ENCODE measurements around the gene MATK.

MATK gene

DNA sequence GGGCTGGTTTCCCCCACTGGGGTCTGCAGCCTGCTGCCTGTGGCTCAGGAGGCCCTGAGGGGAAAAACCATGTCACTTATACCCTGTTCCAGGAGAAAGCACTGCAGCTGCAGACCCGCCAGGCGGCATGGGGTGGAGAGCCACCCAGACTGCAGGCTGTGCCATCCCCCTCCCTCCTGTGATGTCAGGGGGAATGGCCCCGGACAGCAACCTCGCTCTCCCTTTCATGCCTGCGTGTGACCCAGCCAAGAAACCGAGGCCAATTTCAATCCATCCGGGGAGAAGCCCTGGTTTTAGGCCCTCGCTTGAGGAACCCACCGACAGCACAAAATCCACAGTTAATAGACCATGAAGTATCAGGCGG lies 37.2 kb upstream of the MATK start:
- Histone ChIP-seq H3K4me2 (ENCODE audit: insufficient read depth, low read length, poor library complexity, severe bottlenecking) (no peak overlapping the region), H3K79me1 (ENCODE audit: low read depth, low read length) (no peaks in the 10 kb centered on the region), H3K27me3 (ENCODE audit: control insufficient read depth in 3 of 3, insufficient read depth in 3 of 3, low read depth in 1 of 3, low read length in 3 of 3) (peaks cover 0 to 23% (median 0%) of the 10 kb centered on the region in 3 experiments), H4K8ac (ENCODE audit: low read depth, low read length) (no peak overlapping the region), H3K27ac (replicated peaks; ENCODE audit: low read length) (no peak overlapping the region), H3K4ac (ENCODE audit: low read length) (no peak overlapping the region), H2BK15ac (ENCODE audit: low read length) (no peak overlapping the region), H2AK5ac (ENCODE audit: low read depth, low read length) (no peak overlapping the region), H3K9me3 (replicated peaks in 1 of 2; ENCODE audit: control insufficient read depth in 2 of 2, insufficient read depth in 1 of 2, low read depth in 1 of 2, low read length in 2 of 2) (no peaks in the 10 kb centered on the region), H2BK12ac (ENCODE audit: low read length) (no peak overlapping the region), H3K36me3 (replicated peaks in 1 of 2; ENCODE audit: control insufficient read depth in 2 of 2, insufficient read depth in 2 of 2, low read length in 2 of 2) (no peaks in the 10 kb centered on the region), H3K23ac (ENCODE audit: low read depth, low read length, poor library complexity) (peak overlapping the region; percentile 80), H2BK120ac (ENCODE audit: low read depth, low read length) (no peak overlapping the region), H3K4me1 (ENCODE audit: control insufficient read depth in 2 of 2, insufficient read depth in 1 of 2, low read depth in 1 of 2, low read length in 2 of 2) (peaks cover 0 to 2% of the 10 kb centered on the region in 2 donors), H4K91ac (ENCODE audit: low read depth, low read length, poor library complexity) (no peak overlapping the region), H3K18ac (ENCODE audit: low read length) (peak overlapping the region; percentile 17), H3K14ac (ENCODE audit: low read length) (no peak overlapping the region), H3K4me3 (ENCODE audit: low read length in 2 of 2) (no peak overlapping the region), H2BK5ac (ENCODE audit: low read length) (peak overlapping the region; percentile 11), H2AFZ (ENCODE audit: low read length) (no peak overlapping the region), H3K9ac (ENCODE audit: low read depth, low read length, poor library complexity) (no peak overlapping the region)
- no CpG with 5 or more reads among the region's 10 CpGs for WGBS, 2 donors (ENCODE audit: extremely low coverage in 2 of 2, insufficient read length in 2 of 2, insufficient replicate concordance in 1 of 2)
- no peak for DNase-seq (ENCODE audit: low spot score)

DNA sequence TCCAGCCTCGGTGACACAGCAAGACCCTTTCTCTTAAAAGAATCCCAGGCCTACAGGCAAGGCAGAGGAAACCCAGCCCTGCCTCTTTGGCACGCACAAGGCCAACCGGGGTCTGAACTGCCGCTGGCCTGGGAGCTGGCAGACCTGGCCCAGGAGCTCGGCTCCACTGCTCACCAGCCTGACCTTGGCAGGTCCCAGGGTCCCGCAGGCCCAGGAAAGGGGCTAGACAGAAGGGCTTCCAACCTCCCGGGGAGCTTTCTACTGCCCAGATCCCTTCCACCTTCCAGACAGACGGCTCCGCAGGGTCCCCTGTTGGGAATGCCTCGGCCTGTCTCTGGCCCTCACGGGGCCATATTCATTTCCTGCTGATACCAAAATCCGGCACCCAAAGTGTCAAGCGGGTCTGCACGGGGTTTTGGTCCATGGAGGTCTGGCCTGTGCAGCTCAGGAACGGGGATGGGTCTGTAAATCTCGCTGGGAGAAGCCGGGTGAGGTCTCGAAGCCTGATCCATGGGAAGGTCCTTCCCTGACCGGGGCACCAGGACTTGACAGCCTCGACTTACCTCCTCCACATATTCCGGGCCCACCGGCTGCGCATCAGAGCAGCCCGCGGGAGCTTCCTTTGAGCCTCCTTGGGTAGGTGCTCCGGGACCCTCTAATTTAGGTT lies 36.6 kb upstream of the MATK start:
- Histone ChIP-seq H3K14ac (ENCODE audit: low read length) (no peak overlapping the region), H3K27me3 (ENCODE audit: control insufficient read depth in 3 of 3, insufficient read depth in 3 of 3, low read depth in 1 of 3, low read length in 3 of 3) (peaks cover 0 to 23% (median 0%) of the 10 kb centered on the region in 3 experiments), H3K36me3 (replicated peaks in 1 of 2; ENCODE audit: control insufficient read depth in 2 of 2, insufficient read depth in 2 of 2, low read length in 2 of 2) (no peaks in the 10 kb centered on the region), H3K9me3 (replicated peaks in 1 of 2; ENCODE audit: control insufficient read depth in 2 of 2, insufficient read depth in 1 of 2, low read depth in 1 of 2, low read length in 2 of 2) (no peaks in the 10 kb centered on the region), H2BK120ac (ENCODE audit: low read depth, low read length) (no peak overlapping the region), H3K79me1 (ENCODE audit: low read depth, low read length) (no peaks in the 10 kb centered on the region), H2BK15ac (ENCODE audit: low read length) (no peak overlapping the region), H3K9ac (ENCODE audit: low read depth, low read length, poor library complexity) (no peak overlapping the region), H4K8ac (ENCODE audit: low read depth, low read length) (no peak overlapping the region), H2BK12ac (ENCODE audit: low read length) (no peak overlapping the region), H3K4me1 (ENCODE audit: control insufficient read depth in 2 of 2, insufficient read depth in 1 of 2, low read depth in 1 of 2, low read length in 2 of 2) (peaks cover 0 to 3% of the 10 kb centered on the region in 2 donors), H4K91ac (ENCODE audit: low read depth, low read length, poor library complexity) (no peak overlapping the region), H2AFZ (ENCODE audit: low read length) (no peak overlapping the region), H3K18ac (ENCODE audit: low read length) (no peak overlapping the region), H2BK5ac (ENCODE audit: low read length) (peak overlapping the region; percentile 11), H3K4me3 (ENCODE audit: low read length in 2 of 2) (no peak overlapping the region), H2AK5ac (ENCODE audit: low read depth, low read length) (peak overlapping the region; percentile 63), H3K27ac (replicated peaks; ENCODE audit: low read length) (no peak overlapping the region), H3K4me2 (ENCODE audit: insufficient read depth, low read length, poor library complexity, severe bottlenecking) (no peak overlapping the region), H3K4ac (ENCODE audit: low read length) (peak overlapping the region; percentile 23), H3K23ac (ENCODE audit: low read depth, low read length, poor library complexity) (no peak overlapping the region)
- WGBS, 2 donors (ENCODE audit: extremely low coverage in 2 of 2, insufficient read length in 2 of 2, insufficient replicate concordance in 1 of 2), result no CpG with 5 or more reads among the region's 26 CpGs
- DNase-seq (ENCODE audit: low spot score), result no peak

DNA sequence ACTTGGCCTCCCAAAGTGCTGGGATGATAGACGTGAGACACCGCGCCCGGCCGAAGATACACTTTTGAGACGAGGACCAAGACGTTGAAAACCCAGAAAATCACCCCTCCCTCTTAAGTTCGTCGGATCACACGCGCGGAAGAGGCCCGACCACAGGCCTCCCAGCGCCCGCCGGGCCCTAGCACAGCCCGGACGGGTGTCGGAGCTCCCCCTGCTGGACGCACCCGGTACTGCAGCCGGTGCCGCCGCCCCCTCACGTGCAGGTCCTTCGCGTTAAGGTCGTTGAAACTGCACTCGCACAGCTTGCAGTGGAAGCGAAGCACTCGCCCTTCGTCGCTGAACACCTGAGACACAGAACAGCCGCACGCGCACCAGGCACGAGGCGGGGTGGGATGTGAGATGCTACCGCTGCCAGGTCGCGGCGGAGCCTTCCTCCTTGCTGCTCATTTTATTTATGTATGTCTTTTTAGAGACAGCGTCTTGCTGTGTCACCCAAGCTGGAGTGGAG lies 35.7 kb upstream of the MATK start:
- DNase-seq (ENCODE audit: low spot score), result peak; percentile 67
- no CpG with 5 or more reads among the region's 43 CpGs for WGBS, 2 donors (ENCODE audit: extremely low coverage in 2 of 2, insufficient read length in 2 of 2, insufficient replicate concordance in 1 of 2)
- Histone ChIP-seq H4K91ac (ENCODE audit: low read depth, low read length, poor library complexity) (no peak overlapping the region), H2BK5ac (ENCODE audit: low read length) (no peak overlapping the region), H3K23ac (ENCODE audit: low read depth, low read length, poor library complexity) (peak overlapping the region; percentile 45), H3K9ac (ENCODE audit: low read depth, low read length, poor library complexity) (peak overlapping the region; percentile 63), H3K14ac (ENCODE audit: low read length) (no peak overlapping the region), H3K4ac (ENCODE audit: low read length) (no peak overlapping the region), H3K4me1 (ENCODE audit: control insufficient read depth in 2 of 2, insufficient read depth in 1 of 2, low read depth in 1 of 2, low read length in 2 of 2) (peaks cover 0 to 4% of the 10 kb centered on the region in 2 donors), H3K27ac (replicated peaks; ENCODE audit: low read length) (no peak overlapping the region), H2BK15ac (ENCODE audit: low read length) (peak overlapping the region; percentile 83), H2BK12ac (ENCODE audit: low read length) (no peak overlapping the region), H3K79me1 (ENCODE audit: low read depth, low read length) (no peaks in the 10 kb centered on the region), H4K8ac (ENCODE audit: low read depth, low read length) (no peak overlapping the region), H3K18ac (ENCODE audit: low read length) (peak overlapping the region; percentile 92), H3K4me3 (ENCODE audit: low read length in 2 of 2) (no peak overlapping the region), H2AFZ (ENCODE audit: low read length) (no peak overlapping the region), H3K36me3 (replicated peaks in 1 of 2; ENCODE audit: control insufficient read depth in 2 of 2, insufficient read depth in 2 of 2, low read length in 2 of 2) (no peaks in the 10 kb centered on the region), H3K27me3 (ENCODE audit: control insufficient read depth in 3 of 3, insufficient read depth in 3 of 3, low read depth in 1 of 3, low read length in 3 of 3) (peaks cover 0 to 23% (median 0%) of the 10 kb centered on the region in 3 experiments), H3K4me2 (ENCODE audit: insufficient read depth, low read length, poor library complexity, severe bottlenecking) (no peak overlapping the region), H2BK120ac (ENCODE audit: low read depth, low read length) (no peak overlapping the region), H2AK5ac (ENCODE audit: low read depth, low read length) (peak overlapping the region; percentile 24), H3K9me3 (replicated peaks in 1 of 2; ENCODE audit: control insufficient read depth in 2 of 2, insufficient read depth in 1 of 2, low read depth in 1 of 2, low read length in 2 of 2) (no peaks in the 10 kb centered on the region)

DNA sequence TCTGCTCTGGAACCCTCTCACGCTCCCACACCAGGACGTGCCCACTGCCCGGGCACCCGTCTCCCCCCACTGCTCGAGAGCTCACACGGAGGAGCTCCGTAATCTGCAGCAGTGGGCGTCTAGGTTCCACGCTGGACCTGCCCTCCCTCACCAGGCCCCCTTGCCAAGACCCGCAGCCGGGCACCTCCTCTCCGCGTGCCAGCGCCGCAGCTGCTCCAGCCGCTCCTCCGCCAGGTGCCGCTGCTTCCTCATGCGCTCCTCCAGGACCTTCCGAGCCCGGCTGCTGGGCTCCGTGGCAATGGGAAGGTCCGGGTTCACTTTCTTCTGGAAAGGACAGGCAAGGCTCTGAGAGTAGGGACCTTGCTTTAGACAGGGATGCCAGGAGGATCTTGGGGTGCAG lies 35.0 kb upstream of the MATK start:
- no peak overlapping the region for H2BK120ac ChIP-seq (ENCODE audit: low read depth, low read length)
- H4K8ac ChIP-seq (ENCODE audit: low read depth, low read length), result no peak overlapping the region
- H2AFZ ChIP-seq (ENCODE audit: low read length), result no peak overlapping the region
- H3K4me1 ChIP-seq (ENCODE audit: control insufficient read depth in 2 of 2, insufficient read depth in 1 of 2, low read depth in 1 of 2, low read length in 2 of 2), result peaks cover 0 to 4% of the 10 kb centered on the region in 2 donors
- H3K9me3 ChIP-seq (replicated peaks in 1 of 2; ENCODE audit: control insufficient read depth in 2 of 2, insufficient read depth in 1 of 2, low read depth in 1 of 2, low read length in 2 of 2), result no peaks in the 10 kb centered on the region
- H3K36me3 ChIP-seq (replicated peaks in 1 of 2; ENCODE audit: control insufficient read depth in 2 of 2, insufficient read depth in 2 of 2, low read length in 2 of 2), result no peaks in the 10 kb centered on the region
- peaks cover 0 to 23% (median 0%) of the 10 kb centered on the region in 3 experiments for H3K27me3 ChIP-seq (ENCODE audit: control insufficient read depth in 3 of 3, insufficient read depth in 3 of 3, low read depth in 1 of 3, low read length in 3 of 3)
- H4K91ac ChIP-seq (ENCODE audit: low read depth, low read length, poor library complexity), result no peak overlapping the region
- no peak overlapping the region for H3K9ac ChIP-seq (ENCODE audit: low read depth, low read length, poor library complexity)
- peak overlapping the region; percentile 83 for H2AK5ac ChIP-seq (ENCODE audit: low read depth, low read length)
- H3K27ac ChIP-seq (replicated peaks; ENCODE audit: low read length), result no peak overlapping the region
- no peaks in the 10 kb centered on the region for H3K79me1 ChIP-seq (ENCODE audit: low read depth, low read length)
- peak overlapping the region; percentile 71 for H3K14ac ChIP-seq (ENCODE audit: low read length)
- H3K4ac ChIP-seq (ENCODE audit: low read length), result no peak overlapping the region
- H2BK15ac ChIP-seq (ENCODE audit: low read length), result peak overlapping the region; percentile 81
- H2BK5ac ChIP-seq (ENCODE audit: low read length), result peak overlapping the region; percentile 35
- peak overlapping the region; percentile 73 for H2BK12ac ChIP-seq (ENCODE audit: low read length)
- H3K18ac ChIP-seq (ENCODE audit: low read length), result peak overlapping the region; percentile 80
- no peak for DNase-seq (ENCODE audit: low spot score)
- H3K4me3 ChIP-seq (ENCODE audit: low read length in 2 of 2), result no peak overlapping the region
- H3K4me2 ChIP-seq (ENCODE audit: insufficient read depth, low read length, poor library complexity, severe bottlenecking), result no peak overlapping the region
- no CpG with 5 or more reads among the region's 23 CpGs for WGBS, 2 donors (ENCODE audit: extremely low coverage in 2 of 2, insufficient read length in 2 of 2, insufficient replicate concordance in 1 of 2)
- H3K23ac ChIP-seq (ENCODE audit: low read depth, low read length, poor library complexity), result peak overlapping the region; percentile 73

All from neuronal stem cell (in vitro differentiated cells).